Measurements from ENCODE around the gene ONECUT1.
A peak's percentile ranks its signal among the peaks of the same experiment; 100 is the strongest.

The ONECUT1 gene

GRCh38 chr15:52751522-52751921 is 38.6 kb downstream of the ONECUT1 start:
- Histone ChIP-seq H3K27ac (no peak overlapping the region), H3K4me3 (no peak overlapping the region)
- no peak for TF ChIP-seq CTCF (IDR thresholded peaks at IDR 0.05)
- peak; percentile 17 for DNase-seq (ENCODE audit: low spot score)

- Histone ChIP-seq H3K27ac (no peak overlapping the region), H3K4me3 (no peak overlapping the region)
- no peak for DNase-seq (ENCODE audit: low spot score)
- no peak for TF ChIP-seq CTCF (IDR thresholded peaks at IDR 0.05)
Observed at GRCh38 chr15:52749258-52749657, 40.9 kb downstream of the ONECUT1 start.

- no peak overlapping the region for H3K27ac ChIP-seq
- peak; percentile 22 for DNase-seq (ENCODE audit: low spot score)
- no peak for TF ChIP-seq CTCF (IDR thresholded peaks at IDR 0.05)
- H3K4me3 ChIP-seq = no peak overlapping the region
Observed at GRCh38 chr15:52746162-52746757, 43.9 kb downstream of the ONECUT1 start.

GRCh38 chr15:52745326-52746161 is 44.6 kb downstream of the ONECUT1 start:
- H3K27ac ChIP-seq = no peak overlapping the region
- no peak overlapping the region for H3K4me3 ChIP-seq
- no peak for TF ChIP-seq CTCF (IDR thresholded peaks at IDR 0.05)
- peak; percentile 26 for DNase-seq (ENCODE audit: low spot score)

GRCh38 chr15:52738311-52738710 is 51.8 kb downstream of the ONECUT1 start:
- no peak for DNase-seq (ENCODE audit: low spot score)
- Histone ChIP-seq H3K4me3 (no peak overlapping the region), H3K27ac (no peak overlapping the region)
- no peak for TF ChIP-seq CTCF (IDR thresholded peaks at IDR 0.05)

- H3K27ac ChIP-seq = no peak overlapping the region
- no peak overlapping the region for H3K4me3 ChIP-seq
- TF ChIP-seq CTCF (IDR thresholded peaks at IDR 0.05) = no peak
- DNase-seq (ENCODE audit: low spot score) = no peak
Observed at GRCh38 chr15:52737720-52738119, 52.4 kb downstream of the ONECUT1 start.

All from coronary artery (tissue), 2 donors.